Activated CD4-positive, alpha-beta T cell treated with anti-CD3 and anti-CD28 coated beads, Interleukin-2, amount 50 U/mL, for 48 hours (primary cell): ENCODE data around the gene CGB3.
A peak's percentile ranks its signal among the peaks of the same experiment; 100 is the strongest.
"Not testable (repeated sequence)": the region's sequence is repeated elsewhere in the genome, so short reads cannot be mapped to it uniquely, and the experiment has no call there.

Source experiments
- DNase-seq, 2 experiments: peaks; one replicate each; pipeline ENCODE4 v3.0.0-alpha.2; 2020

Gene CGB3

GRCh38 chr19:49042177-49042576 is 18.0 kb upstream of the CGB3 start:
- DNase-seq = no peak

- not testable (repeated sequence) for DNase-seq
These were observed 15.6 kb upstream of the CGB3 start for GRCh38 chr19:49039736-49040135.

GRCh38 chr19:49038557-49039276 is 14.6 kb upstream of the CGB3 start:
- not testable (repeated sequence) for DNase-seq

GRCh38 chr19:49038111-49038510 is 14.0 kb upstream of the CGB3 start:
- not testable (repeated sequence) for DNase-seq

- peak; percentile 62 to 71 for DNase-seq
These were observed 12.7 kb upstream of the CGB3 start, which contains the start of gene CGB1 for GRCh38 chr19:49036815-49037214. Gene CGB1, minus strand, starts transcription at chr19:49036895. Its CDS starts 184 bp downstream, at chr19:49036711.

GRCh38 chr19:49031642-49032301 is 7.6 kb upstream of the CGB3 start, which contains the start of gene CGB2:
Gene CGB2, plus strand, starts transcription at chr19:49031890. Its CDS starts 206 bp downstream, at chr19:49032096.
- peak; percentile 78 to 81 for DNase-seq

- not testable (repeated sequence) for DNase-seq
These were observed 6.2 kb upstream of the CGB3 start for GRCh38 chr19:49030323-49030722.

GRCh38 chr19:49029749-49030148 is 5.6 kb upstream of the CGB3 start:
- DNase-seq = not testable (repeated sequence)

GRCh38 chr19:49028686-49029085 is 4.6 kb upstream of the CGB3 start:
- not testable (repeated sequence) for DNase-seq

GRCh38 chr19:49025599-49025998 is 1.5 kb upstream of the CGB3 start:
- DNase-seq = not testable (repeated sequence)

GRCh38 chr19:49025088-49025487 is 955 bp upstream of the CGB3 start:
- not testable (repeated sequence) for DNase-seq

- no peak for DNase-seq
These were observed 2.0 kb downstream of the CGB3 start for GRCh38 chr19:49022116-49022515.

GRCh38 chr19:49020931-49021895 is 2.9 kb downstream of the CGB3 start:
- peak in 1 of 2 experiments; percentile 27 for DNase-seq

GRCh38 chr19:49020342-49020741 is 3.8 kb downstream of the CGB3 start:
- no peak for DNase-seq

GRCh38 chr19:49019242-49019932 is 4.7 kb downstream of the CGB3 start:
- DNase-seq = peak; percentile 68 to 74

- peak in 1 of 2 experiments; percentile 27 for DNase-seq
These were observed 5.5 kb downstream of the CGB3 start for GRCh38 chr19:49018388-49019241.

GRCh38 chr19:49017666-49018351 is 6.3 kb downstream of the CGB3 start:
- peak; percentile 62 to 69 for DNase-seq

GRCh38 chr19:49017041-49017665 is 7.0 kb downstream of the CGB3 start, which contains the start of gene LHB:
Gene LHB, minus strand, starts transcription at chr19:49017091. Its CDS starts 10 bp downstream, at chr19:49017081.
- DNase-seq = no peak

- DNase-seq = no peak
These were observed 7.9 kb downstream of the CGB3 start for GRCh38 chr19:49016067-49016839.
